NCI-H1930 (cell line): ENCODE measurements around the gene TIMM10.
A peak's percentile ranks its signal among the peaks of the same experiment; 100 is the strongest.

Experiments
- DNase-seq, 2 experiments: peaks; one replicate each; lab custom pipeline; 2025; lab: John Stamatoyannopoulos, UW

The TIMM10 gene

DNA sequence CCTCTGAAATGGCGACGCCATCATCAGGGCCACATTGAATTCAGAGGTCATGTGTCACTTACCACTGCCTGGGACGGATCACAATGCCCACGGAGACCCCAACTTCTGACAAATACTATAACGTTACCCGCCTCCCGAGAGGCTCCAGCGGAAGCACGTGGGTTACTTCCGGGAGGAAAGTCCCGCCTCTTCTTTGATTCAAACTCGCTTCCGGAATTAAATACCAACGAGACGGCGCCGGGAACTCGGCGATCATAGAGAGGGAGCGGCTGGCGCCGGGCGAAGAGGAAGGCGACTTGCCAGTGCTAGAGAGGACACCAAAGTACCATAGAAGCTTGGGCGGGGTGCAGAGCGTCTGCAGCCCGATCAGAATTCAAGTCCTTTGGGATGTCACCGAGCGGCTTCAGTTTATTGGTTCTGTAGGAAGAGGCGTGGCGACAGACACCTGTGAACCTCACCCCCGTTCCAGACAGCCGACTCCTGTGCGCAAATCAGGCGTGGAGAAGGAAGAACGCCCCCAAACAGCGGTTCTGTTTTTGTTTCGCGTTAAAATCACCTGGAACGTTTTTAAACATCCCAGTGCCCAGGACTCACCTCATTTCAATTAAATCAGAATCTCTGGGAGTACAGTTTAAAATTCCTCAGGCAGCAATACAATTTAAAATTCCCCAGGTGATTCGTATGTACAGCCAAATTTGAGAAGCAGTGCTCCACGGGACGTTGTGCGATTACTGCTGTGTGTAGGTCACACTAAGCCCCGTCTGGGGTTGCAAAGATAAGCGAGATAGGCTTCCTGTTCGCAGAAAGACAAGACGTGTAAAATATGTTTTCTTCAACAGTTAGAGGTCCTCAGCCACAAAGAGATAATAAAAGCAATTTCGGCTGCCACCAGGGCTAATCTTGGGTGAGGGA, at the start of gene TIMM10:
TSS of gene TIMM10 (minus strand) at position 159 of the 912 bp plus-strand sequence. CDS start 565 bp downstream, outside the sequence.
- DNase-seq, result peak; percentile 99

- no peak for DNase-seq
Measured at GRCh38 chr11:57574061-57574460, 43.5 kb upstream of the TIMM10 start.

DNA sequence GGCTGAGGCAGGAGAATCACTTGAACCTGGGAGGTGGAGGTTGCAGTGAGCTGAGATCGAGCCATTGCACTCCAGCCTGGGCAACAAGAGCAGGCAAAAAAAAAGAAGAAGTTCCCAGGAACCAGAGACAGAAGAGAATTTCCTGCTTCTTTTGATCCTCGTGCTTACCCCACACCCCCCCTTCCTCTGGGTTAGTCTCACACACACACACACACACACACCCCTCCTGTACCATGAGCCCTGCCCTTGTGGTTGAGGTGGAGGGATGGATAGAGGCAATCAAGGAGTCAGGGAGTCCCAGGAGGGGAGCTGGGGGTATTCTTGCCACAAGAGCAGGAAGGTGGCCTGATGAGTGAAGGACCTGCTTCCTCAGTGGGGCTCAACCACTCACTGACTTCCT, 41.1 kb upstream of the TIMM10 start:
- no peak for DNase-seq

- DNase-seq, result peak in 1 of 2 experiments; percentile 70
Measured at GRCh38 chr11:57568330-57568766, 37.8 kb upstream of the TIMM10 start.

- DNase-seq, result peak; percentile 45 to 69
Measured at GRCh38 chr11:57567515-57568329, 37.2 kb upstream of the TIMM10 start, which contains the start of gene UBE2L6. Gene UBE2L6, minus strand, starts transcription at chr11:57567672. Its CDS starts 61 bp downstream, at chr11:57567611.

DNA sequence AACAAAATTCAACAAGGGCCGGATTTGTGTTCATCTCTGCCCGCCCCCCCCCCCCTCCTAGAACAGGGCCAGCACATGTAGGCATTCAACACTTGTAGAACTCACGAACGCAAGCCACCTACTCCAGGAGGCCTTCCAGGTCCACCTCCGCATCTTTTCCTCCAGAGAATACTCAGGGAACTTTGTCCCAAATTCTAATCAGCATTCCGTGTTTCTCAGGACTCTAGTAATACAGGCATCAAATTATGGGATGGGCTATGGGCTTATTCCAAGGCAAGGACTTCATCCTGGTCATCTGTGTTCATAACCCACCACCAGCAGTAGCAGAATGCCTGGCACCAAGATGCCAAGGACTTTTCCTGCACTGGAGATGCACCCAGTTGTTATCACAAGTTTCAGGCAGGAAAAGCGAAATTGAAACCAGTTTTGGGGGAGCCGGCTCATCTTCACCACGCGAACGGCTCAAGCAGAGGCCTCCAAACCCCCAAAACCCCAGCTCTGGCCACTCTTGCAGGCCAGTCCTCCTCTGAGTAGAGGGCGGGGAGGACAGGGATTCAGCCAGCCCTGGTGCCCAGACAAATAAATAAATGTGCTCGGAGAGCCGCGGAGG, 36.5 kb upstream of the TIMM10 start:
- no peak for DNase-seq

GRCh38 chr11:57566005-57566904, 35.7 kb upstream of the TIMM10 start:
- no peak for DNase-seq

GRCh38 chr11:57562596-57562995, 32.0 kb upstream of the TIMM10 start:
- no peak for DNase-seq

DNA sequence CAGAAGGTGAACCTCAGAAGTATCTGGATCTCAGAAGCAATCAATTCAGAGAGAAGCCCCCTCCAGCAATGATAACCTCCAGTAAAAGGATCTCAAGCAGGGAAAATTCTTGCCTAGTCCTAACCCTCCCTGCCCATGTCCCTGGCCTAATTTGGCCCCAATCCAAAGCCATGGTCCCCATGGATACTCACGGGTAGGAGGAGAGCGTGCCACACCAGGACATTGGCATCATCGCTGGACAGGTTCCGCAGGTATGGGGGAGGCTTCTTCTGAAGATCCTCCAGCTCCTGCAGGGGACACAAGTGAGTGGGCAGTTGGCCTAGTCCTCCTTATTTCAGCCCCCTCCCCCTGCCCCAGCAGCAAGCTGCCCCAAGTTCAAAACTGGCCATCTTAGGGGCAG, 29.6 kb upstream of the TIMM10 start:
- DNase-seq, result no peak

DNA sequence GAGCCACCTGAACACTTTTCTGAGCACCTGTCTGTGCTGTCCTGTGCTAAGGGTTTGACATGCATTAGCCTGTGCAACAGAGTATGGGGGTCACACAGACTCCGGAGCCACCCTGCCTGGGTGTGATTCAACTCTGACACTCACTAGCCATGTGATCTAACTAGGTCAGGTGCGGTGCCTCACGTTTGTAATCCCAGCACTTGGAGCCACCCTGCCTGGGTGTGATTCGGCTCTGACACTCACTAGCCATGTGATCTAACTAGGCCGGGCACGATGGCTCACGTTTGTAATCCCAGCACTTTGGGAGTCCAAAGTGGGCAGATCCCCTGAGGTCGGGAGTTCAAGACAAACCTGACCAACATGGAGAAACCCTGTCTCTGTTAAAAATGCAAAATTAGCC, 25.5 kb upstream of the TIMM10 start:
- DNase-seq, result no peak

GRCh38 chr11:57555393-57555792, 24.8 kb upstream of the TIMM10 start:
- no peak for DNase-seq

GRCh38 chr11:57552479-57552878, 21.9 kb upstream of the TIMM10 start:
- DNase-seq, result no peak

GRCh38 chr11:57551941-57552340, 21.4 kb upstream of the TIMM10 start:
- no peak for DNase-seq

GRCh38 chr11:57549983-57550382, 19.4 kb upstream of the TIMM10 start:
- DNase-seq, result no peak

DNA sequence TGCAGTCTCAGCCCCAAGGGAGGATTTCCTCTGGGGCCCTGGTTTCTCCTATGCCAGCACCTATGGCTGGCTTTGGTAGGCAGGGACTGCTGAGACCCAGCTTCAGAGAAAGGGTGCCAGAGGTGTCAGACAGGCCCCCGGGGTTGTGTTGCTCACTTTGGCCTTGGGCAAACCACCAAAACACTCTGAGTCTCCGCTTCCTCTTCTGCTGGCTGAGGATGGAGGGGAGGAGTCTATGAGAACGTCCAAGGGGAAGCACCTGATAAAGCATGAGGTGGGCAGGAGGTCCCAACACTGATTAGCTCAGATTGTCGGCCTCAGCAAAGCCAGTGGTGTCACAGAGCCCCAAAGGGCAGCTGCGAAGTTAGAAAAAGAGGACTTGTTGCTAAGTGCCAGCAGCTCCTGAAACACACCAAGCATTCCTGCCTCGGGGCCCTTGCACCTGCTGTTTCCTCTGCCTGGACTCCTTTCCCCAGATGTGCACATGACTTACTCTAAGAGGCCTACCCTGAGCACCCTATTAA, 17.4 kb upstream of the TIMM10 start:
- DNase-seq, result no peak

DNA sequence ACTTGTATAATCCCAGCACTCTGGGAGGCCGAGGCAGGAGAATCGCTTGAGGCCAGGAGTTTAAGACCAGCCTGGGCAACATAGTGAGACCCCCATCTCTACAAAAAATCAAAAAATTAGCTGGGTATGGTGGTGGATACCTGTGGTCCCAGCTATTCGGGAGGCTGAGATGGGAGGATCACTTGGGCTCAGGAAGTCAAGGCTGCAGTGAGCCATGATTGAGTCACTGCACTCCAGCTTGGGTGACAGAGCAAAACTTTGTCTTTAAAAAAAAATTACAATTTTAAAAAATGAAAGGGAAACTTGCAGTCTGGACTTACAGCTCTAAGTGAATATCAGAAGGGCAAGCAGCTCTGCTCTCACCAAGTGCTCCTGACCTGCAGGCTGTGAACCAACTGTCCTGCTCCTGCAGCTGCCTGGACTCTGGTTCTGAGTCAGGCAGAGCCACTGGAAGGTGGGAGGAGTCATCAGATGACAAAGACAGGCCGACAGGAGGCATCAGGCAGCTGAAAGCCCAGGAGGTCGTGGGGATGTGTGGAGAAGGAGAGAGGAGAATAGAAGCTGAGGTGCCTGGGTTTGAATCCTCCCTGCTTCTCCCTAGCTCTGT, 16.4 kb upstream of the TIMM10 start:
- DNase-seq, result no peak

DNA sequence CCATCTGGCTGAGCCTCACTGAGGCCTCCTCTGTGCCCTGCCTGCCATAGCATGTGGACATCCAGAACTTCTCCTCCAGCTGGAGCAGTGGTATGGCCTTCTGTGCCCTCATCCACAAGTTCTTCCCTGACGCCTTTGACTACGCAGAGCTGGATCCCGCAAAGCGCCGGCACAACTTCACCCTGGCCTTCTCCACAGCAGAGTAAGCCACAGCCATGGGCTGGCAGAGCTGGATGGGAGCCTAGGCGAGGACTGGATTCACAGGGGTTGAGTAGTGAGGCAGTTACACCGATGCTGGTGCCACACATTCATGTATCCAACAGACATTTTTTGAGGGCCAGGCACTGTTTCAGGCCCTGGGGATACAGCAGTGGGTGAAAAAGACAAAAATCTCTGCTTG, 15.9 kb upstream of the TIMM10 start:
- no peak for DNase-seq

DNA sequence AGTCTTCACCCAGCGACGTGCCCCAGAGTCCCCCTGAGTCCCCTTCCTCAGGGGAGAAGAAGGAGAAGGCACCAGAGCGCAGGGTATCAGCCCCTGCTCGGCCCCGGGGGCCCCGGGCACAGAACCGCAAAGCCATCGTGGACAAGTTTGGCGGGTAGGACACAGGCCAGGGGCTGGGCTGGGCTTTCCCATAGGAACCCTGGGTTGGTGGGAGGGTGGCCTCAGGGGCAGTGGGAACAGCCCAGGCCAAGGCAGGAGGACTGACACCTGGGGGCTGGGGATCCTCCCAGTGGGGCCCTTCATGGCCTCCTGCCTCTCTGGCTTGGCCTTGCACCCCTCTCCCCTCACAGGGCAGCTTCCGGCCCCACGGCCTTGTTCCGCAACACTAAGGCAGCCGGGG, 15.3 kb upstream of the TIMM10 start:
- no peak for DNase-seq

DNA sequence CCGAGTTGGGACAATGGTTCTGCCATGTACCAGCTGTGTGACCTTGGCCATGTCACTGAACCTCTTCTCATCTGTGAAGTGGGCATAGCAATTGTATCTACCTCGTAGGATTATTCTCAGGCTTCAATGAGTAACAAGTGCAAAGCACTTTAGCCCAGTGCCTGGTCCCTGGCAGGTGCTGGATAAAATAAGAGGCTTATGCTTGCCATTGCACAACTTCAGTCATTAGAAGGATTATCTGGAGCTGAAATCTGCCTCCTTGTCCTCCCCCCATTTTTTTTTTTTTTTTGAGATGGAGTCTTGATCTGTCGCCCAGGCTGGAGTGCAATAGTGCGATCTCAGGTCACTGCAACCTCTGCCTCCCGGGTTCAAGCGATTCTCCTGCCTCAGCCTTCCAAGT, 14.0 kb upstream of the TIMM10 start:
- no peak for DNase-seq

DNA sequence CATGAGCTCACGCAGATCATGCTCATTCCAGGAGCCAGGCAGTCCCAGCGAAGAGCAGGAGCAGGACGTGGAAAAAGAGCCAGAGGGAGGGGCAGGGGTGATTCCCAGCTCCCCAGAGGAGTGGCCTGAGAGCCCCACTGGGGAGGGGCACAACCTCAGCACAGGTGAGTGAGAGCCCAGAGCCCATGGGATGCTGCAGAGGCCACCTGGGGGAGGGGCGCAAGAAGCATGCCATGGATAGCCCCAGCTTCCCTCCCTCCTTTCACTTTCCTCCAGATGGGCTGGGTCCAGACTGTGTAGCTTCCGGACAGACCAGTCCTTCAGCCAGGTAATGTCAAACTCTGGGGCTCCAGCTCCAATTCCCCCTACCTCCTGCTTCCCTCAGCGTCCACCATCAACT, 13.0 kb upstream of the TIMM10 start:
- DNase-seq, result no peak

- no peak for DNase-seq
Measured at GRCh38 chr11:57542582-57542981, 12.0 kb upstream of the TIMM10 start.
